Fibroblast of lung (primary cell): ENCODE measurements around the gene ACSF2.

ENCODE experiments used
- CTCF ChIP-seq, 2 donors: IDR thresholded peaks in 1 of 2; conservative IDR thresholded peaks in 1 of 2; 1 replicate in 1 of 2; 2 replicates in 1 of 2; pipeline ENCODE4 v1.5.1; 2011 to 2012; ENCODE audit warnings: low read length in 2 of 2, control low read depth in 1 of 2, inconsistent platforms in 1 of 2, low read depth in 1 of 2, mild to moderate bottlenecking in 1 of 2
- EZH2 ChIP-seq: IDR thresholded peaks from 2 replicates; pipeline ENCODE4 v1.5.1; 2012; ENCODE audit warnings: low read length, control low read depth, mild to moderate bottlenecking; ENCODE audit errors: missing control alignments

GRCh38 chr17:50493744-50494143 lies 67.7 kb downstream of the ACSF2 start:
- TF ChIP-seq CTCF (conservative IDR thresholded peaks at IDR 0.05 in 1 of 2, IDR thresholded peaks at IDR 0.05 in 1 of 2; ENCODE audit: low read depth in 1 of 2, low read length in 2 of 2): no peak
- TF ChIP-seq EZH2: no peak
